Right atrium auricular region (tissue), 2 donors: Measurements from ENCODE around the gene EIF3CL. TPM values are rescaled to one million over a fixed set of nuclear protein-coding genes. Genes with fewer than 3 reads are reported as not detected.
"Not testable (repeated sequence)": the region's sequence is repeated elsewhere in the genome, so short reads cannot be mapped to it uniquely, and the experiment has no call there.

ENCODE experiments used
- DNase-seq: peaks from one replicate; pipeline ENCODE4 v3.0.0-alpha.2; 2019; ENCODE audit warnings: low spot score
- H3K27ac ChIP-seq, 2 donors: fragments of 200-600 bp; sonication (generic); 1 replicate in 1 of 2; 2 replicates in 1 of 2; pipeline ENCODE4 v1.5.1; 2016 to 2019
- H3K27me3 ChIP-seq, 2 donors: fragments of 200-600 bp; sonication (generic); one replicate each; pipeline versions ENCODE4 v1.5.1 to v1.6.0; 2017 to 2019
- H3K36me3 ChIP-seq: fragments of 200-600 bp; sonication (generic); one replicate; pipeline ENCODE4 v1.5.1; 2016
- H3K4me1 ChIP-seq, 2 donors: fragments of 200-600 bp; sonication (generic); one replicate each; pipeline versions ENCODE4 v1.5.1 to v1.6.0; 2017 to 2019
- H3K4me3 ChIP-seq, 2 donors: fragments of 200-600 bp; sonication (generic); 1 replicate in 1 of 2; 2 replicates in 1 of 2; pipeline ENCODE4 v1.5.1; 2017 to 2019; ENCODE audit warnings: mild to moderate bottlenecking in 1 of 2, moderate library complexity in 1 of 2
- H3K9me3 ChIP-seq, 2 donors: fragments of 200-600 bp; sonication (generic); one replicate each; pipeline ENCODE4 v1.5.1; 2019
- total RNA-seq, 2 donors: library from RNA; depleted of rRNA; stranded (reverse); fragments of >200 nt; gene quantifications; one replicate each; pipeline ENCODE4 v1.1.0, GENCODE V29; 2016

Gene EIF3CL, protein sequence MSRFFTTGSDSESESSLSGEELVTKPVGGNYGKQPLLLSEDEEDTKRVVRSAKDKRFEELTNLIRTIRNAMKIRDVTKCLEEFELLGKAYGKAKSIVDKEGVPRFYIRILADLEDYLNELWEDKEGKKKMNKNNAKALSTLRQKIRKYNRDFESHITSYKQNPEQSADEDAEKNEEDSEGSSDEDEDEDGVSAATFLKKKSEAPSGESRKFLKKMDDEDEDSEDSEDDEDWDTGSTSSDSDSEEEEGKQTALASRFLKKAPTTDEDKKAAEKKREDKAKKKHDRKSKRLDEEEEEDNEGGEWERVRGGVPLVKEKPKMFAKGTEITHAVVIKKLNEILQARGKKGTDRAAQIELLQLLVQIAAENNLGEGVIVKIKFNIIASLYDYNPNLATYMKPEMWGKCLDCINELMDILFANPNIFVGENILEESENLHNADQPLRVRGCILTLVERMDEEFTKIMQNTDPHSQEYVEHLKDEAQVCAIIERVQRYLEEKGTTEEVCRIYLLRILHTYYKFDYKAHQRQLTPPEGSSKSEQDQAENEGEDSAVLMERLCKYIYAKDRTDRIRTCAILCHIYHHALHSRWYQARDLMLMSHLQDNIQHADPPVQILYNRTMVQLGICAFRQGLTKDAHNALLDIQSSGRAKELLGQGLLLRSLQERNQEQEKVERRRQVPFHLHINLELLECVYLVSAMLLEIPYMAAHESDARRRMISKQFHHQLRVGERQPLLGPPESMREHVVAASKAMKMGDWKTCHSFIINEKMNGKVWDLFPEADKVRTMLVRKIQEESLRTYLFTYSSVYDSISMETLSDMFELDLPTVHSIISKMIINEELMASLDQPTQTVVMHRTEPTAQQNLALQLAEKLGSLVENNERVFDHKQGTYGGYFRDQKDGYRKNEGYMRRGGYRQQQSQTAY
- 100 to 1,000 TPM in 1 of 2 donors, 10 to 100 TPM in 1; 89.0 to 124 TPM for total RNA-seq

DNA sequence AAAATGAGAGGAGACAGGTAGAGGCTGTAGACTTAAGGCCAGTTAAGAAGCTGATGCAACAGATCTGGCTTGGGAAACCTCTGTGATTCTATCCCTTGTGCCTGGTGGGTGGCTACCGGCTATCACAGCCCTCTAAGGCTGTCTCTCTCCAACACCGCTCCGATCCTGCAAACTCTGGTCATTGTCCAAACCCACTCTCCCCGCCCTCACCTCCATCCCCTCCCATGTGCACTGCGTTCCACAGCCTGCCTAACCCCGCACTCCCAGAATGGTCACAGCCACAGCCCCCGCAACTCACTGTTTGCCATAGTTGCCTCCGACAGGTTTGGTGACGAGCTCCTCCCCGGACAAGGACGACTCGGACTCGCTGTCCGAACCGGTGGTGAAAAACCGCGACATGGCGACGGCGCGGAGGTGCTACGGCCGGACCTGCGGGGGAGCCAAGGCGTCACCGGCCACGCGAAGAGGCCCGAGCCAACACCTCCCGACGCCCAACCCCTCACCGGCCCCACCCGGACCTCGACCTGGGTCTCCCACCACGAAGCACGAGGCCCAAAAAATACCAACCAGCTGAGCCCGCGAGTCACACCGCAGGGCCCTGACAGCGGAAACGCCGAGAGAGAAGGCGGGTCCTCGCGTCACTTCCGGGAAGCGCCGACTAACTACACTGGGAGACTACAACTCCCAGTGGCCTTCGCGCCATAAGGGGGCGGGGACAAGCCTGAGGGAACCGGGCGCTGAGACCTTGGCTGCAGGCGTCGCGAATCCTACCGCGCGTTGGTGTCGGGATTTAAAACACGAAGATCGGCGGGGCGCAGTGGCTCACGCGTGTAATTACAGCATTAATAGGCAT, at the start of gene EIF3CL:
EIF3CL (minus strand) TSS at position 622 of the 853 bp plus-strand sequence; CDS start at position 399, 223 bp downstream.
- not testable (repeated sequence) for H3K36me3 ChIP-seq, DNase-seq, H3K27ac ChIP-seq, H3K4me1 ChIP-seq, H3K27me3 ChIP-seq, H3K9me3 ChIP-seq
- peak within 1 kb of the TSS in 1 of 2 donors; percentile 37 for H3K4me3 ChIP-seq

DNA sequence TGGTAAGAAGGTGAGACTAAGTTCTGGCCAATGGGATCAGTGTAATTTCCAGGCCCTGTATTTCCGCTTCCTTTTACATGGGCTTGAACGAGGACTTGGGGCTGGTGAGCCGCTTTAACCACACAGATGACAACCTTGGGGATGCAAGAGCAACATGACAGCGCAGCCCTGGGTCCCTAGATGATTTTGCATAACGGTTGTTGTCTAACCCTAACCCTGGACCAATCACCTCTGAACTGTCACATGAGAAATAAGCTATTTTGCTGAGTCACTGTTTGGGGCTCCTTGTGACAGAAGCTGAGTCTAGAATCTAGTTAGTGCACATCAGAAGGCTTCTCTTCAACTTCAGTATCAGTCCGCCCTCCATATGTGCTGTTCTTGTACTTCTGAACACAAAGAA, 43.4 kb upstream of the EIF3CL start:
- not testable (repeated sequence) for H3K36me3 ChIP-seq, H3K27ac ChIP-seq, H3K4me1 ChIP-seq, H3K9me3 ChIP-seq, DNase-seq, H3K4me3 ChIP-seq, H3K27me3 ChIP-seq

DNA sequence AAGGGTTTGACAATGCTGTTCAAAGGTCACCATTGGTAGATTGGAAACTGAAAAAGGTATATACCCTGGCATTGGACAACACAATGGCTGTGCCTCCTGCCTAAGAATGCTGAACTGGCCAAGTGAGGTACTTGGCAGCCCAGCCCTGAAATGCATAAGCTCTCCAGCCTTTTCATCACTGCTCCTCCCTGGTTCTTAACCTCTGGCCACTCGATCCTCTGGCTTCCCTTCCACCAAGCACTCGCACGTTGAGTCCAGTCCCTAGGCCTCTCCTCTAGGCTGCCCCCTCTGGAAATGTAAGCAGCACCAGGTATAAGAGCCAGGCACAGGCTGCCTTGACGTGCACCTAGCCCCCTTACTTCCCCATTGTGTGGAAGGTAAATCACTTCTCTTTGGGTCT, 42.7 kb upstream of the EIF3CL start:
- H3K36me3 ChIP-seq, H3K27ac ChIP-seq, H3K4me3 ChIP-seq, H3K4me1 ChIP-seq, DNase-seq, H3K27me3 ChIP-seq, H3K9me3 ChIP-seq: not testable (repeated sequence)

DNA sequence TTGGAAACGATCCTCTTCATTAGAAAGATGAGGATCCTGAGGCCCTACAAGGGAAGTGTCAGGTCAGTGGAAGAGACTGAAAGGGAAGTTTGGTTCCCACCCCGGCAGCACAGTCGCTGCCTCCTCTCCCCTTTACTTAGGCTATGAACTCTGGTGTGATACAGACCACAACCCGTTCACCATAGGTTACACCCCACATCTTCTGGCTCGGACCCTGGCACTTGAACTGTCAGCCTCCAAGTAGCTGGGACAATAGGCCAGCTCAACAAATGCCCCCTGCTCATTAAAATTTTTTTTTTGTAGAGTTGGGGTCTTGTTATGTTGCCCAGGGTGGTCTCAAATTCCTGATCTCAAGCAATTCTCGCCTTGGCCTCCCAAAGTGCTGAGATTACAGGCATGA, 40.3 kb upstream of the EIF3CL start:
- not testable (repeated sequence) for DNase-seq, H3K4me1 ChIP-seq, H3K36me3 ChIP-seq, H3K4me3 ChIP-seq, H3K27ac ChIP-seq, H3K27me3 ChIP-seq, H3K9me3 ChIP-seq

DNA sequence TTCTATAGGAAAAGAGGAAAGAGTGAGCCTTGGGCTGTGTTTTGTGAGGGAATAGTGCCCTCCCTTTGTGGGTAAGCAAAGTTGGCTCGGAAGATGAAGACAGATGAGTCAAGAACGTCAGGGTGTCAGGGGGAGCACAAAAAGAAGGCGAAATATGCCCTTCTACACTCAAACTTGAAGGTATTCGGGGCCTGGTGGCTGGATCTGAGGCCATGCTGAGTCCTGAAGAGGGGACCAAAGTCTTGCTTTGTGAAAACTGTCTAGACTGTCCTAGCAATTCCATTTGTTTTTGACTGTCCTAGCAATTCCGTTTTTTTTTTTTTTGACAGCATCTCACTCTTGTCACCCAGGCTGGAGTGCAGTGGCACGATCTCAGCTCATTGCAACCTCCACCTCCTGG, 35.3 kb upstream of the EIF3CL start:
- not testable (repeated sequence) for H3K4me3 ChIP-seq

DNA sequence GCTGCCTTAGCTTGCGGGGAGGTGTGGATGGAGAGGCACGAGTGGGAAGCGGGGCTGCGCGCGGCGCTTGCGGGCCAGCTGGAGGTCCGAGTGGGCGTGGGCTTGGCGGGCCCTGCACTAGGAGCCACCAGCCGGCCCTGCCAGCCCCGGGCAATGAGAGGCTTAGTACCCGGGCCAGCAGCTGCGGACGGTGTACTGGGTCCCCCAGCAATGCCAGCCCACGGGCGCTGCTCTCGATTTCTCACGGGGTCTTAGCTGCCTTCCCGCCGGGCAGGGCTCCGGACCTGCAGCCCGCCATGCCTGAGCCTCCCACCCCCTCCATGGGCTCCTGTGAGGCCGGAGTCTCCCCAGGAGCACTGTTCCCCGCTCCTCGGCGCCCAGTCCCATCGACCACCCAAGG, 31.7 kb upstream of the EIF3CL start:
- H3K4me1 ChIP-seq, H3K27ac ChIP-seq, H3K36me3 ChIP-seq, H3K27me3 ChIP-seq, H3K4me3 ChIP-seq, H3K9me3 ChIP-seq, DNase-seq: not testable (repeated sequence)

More for the DNA sequence above, 35.3 kb upstream of the EIF3CL start:
- not testable (repeated sequence) for H3K27me3 ChIP-seq, H3K27ac ChIP-seq, H3K36me3 ChIP-seq, H3K9me3 ChIP-seq, H3K4me1 ChIP-seq, DNase-seq

DNA sequence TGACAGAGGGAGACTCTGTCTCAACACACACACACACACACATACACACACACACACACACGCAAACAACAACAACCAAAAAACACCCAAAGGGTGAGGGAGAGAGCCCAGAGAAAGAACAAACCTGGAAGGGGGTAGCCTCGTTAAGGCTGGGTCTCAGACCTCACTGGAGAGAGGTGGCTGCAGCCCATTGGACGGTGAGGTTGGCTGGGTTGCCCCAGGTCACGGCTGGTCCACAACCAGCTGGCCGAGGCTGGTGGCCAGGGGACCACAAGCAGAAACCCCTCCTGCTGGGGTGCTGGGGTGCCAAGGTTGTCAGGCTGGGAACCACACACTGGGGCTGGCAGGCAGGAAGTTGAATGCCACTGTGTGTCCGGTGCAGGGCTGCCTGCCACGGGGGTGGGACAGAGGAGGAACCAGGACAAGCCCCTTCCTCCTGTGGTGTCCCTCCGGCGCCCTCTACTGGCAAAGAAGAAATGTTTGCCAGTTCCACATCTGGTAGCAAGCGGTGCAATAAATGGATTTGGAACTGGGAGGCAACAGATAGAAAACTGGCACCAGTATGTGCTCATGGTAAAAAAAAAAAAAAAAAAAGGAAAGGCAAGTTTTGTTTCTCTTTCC, 22.5 kb upstream of the EIF3CL start:
- not testable (repeated sequence) for H3K27me3 ChIP-seq, H3K4me3 ChIP-seq, H3K4me1 ChIP-seq, DNase-seq, H3K36me3 ChIP-seq, H3K27ac ChIP-seq, H3K9me3 ChIP-seq

DNA sequence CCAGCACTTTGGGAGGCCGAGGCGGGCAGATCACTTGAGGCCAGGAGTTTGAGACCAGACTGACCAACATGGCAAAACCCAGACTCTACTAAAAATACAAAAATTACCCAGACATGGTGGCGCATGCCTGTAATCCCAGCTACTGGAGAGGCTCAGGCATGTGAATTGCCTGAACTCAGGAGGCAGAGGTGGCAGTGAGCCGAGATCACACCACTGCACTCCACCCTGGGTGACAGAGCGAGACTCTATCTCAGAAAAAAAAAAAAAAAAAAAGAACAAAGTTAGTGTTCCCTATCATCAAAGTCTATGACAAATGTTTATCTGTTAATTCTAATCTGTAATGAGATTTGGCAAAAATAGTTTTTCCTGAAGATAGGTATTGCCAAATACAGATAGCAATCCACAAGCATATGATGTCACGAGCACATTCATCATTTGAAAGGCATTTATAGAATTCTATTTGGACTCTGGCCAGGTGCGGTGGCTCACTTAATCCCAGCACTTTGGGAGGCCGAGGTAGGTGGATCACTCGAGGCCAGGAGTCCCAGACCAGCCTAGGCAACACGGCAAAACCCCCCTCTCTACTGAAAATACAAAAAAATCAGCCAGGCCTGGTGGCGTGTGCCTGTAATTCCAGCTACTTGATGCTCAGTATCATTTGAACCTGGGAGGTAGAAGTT, 17.6 kb upstream of the EIF3CL start:
- not testable (repeated sequence) for H3K4me1 ChIP-seq, H3K9me3 ChIP-seq, H3K27ac ChIP-seq, H3K4me3 ChIP-seq, H3K27me3 ChIP-seq, DNase-seq, H3K36me3 ChIP-seq

DNA sequence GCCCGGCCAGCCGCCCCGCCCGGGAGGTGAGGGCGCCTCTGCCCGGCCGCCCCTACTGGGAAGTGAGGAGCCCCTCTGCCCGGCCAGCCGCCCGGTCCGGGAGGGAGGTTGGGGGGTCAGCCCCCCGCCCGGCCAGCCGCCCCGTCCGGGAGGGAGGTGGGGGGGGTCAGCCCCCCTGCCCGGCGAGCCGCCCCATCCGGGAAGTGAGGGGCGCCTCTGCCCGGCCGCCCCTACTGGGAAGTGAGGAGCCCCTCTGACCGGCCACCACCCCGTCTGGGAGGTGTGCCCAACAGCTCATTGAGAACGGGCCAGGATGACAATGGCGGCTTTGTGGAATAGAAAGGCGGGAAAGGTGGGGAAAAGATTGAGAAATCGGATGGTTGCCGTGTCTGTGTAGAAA, 13.4 kb upstream of the EIF3CL start:
- not testable (repeated sequence) for DNase-seq, H3K4me3 ChIP-seq, H3K36me3 ChIP-seq, H3K9me3 ChIP-seq, H3K4me1 ChIP-seq, H3K27me3 ChIP-seq, H3K27ac ChIP-seq

DNA sequence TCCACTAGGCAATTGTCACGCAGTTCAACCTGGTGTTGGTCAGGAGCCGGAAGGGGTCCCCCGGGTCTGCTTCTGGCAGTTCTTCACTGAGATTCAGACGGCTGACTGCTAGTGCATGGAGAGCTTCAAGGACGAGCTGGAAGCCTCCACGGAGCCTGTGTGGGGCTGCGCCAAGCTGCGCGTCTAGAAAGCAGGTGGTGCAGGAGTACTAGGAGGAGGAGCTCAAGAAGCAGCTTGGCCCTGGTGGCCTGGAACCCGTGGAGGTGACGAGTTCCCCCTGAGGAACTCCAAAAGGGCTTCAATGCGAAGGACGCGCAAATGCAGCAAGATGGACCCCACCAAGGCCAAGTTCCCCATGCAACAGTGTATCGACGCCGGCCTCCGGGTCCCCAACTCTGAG, 10.9 kb upstream of the EIF3CL start:
- not testable (repeated sequence) for DNase-seq, H3K27me3 ChIP-seq, H3K4me1 ChIP-seq, H3K4me3 ChIP-seq, H3K9me3 ChIP-seq, H3K36me3 ChIP-seq, H3K27ac ChIP-seq

DNA sequence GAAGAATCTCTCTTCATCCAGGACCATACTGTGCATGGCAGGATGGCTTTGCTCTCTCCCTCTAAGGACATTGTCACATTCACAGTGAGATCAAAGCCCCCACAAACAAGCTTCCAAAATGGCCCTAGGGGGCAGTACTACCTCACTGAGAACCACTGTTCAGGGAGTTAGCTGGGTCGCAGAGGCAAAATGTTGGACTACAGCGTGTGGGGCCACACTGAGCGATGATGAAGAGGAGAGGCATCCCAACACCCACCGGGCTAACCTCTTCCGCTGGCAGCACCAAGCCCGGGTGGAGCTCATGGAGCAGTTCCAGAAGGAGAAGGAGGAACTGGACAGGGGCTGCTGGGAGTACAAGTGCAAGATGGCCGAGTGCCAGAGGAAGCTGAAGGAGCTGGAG, 9.9 kb upstream of the EIF3CL start:
- not testable (repeated sequence) for H3K4me1 ChIP-seq, H3K4me3 ChIP-seq, H3K9me3 ChIP-seq, DNase-seq, H3K27me3 ChIP-seq, H3K27ac ChIP-seq, H3K36me3 ChIP-seq

DNA sequence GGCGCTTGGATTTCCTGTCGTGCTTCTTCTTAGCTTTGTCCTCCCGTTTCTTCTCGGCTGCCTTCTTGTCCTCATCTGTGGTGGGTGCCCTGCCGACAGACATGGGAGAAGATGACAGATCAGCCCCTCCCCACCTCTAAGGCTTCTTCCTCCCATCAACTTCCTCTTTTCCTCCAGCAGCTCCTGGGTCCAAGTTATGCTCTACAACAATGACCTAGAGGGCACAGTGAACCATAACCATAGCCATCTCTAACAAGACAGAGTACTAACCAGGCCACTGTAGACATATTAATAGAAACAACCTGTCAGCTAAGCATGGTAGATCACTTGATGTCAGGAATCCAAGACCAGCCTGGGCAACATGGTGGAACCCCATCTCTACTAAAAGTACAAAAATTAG, 11.6 kb downstream of the EIF3CL start:
- DNase-seq, H3K9me3 ChIP-seq, H3K27ac ChIP-seq, H3K36me3 ChIP-seq, H3K4me1 ChIP-seq, H3K4me3 ChIP-seq, H3K27me3 ChIP-seq: not testable (repeated sequence)

DNA sequence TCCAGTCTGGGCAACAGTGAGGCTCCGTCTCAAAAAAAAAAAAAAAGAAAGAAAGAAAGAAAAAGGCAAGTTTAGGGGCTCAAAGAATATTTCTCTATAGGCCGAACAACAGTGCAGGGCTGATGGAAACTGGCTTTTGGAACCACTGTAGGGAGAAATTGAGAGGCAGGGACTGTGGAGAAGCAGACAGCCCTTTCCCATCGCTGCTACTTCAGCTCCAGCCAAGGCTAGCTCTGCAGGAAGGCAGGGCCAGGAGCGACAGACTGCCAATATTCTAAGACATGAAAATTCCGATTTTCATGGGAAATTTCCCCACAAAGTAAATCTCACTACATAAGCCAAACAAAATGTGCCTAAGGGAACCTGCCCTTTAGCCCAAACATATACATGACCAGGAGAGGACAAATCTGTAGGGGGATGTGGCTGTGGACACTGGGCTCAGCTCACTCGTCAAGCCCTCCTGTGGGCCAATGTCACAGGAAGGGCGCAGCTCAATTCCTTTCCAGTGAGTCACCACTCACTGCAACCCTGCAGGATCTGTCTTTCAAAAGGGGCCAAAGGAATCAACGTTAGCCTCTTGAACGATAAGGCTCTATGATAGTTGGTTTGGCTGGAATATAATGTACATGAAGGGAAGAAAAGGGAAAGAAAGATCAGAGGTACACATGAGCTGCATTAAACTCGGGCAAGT, 21.3 kb downstream of the EIF3CL start:
- not testable (repeated sequence) for H3K9me3 ChIP-seq, H3K4me1 ChIP-seq, H3K27me3 ChIP-seq, DNase-seq, H3K36me3 ChIP-seq, H3K27ac ChIP-seq, H3K4me3 ChIP-seq
